ENCODE data around the gene SIGLEC9. TPM values are rescaled to one million over a fixed set of nuclear protein-coding genes. Genes with fewer than 3 reads are reported as not detected.
A peak's percentile ranks its signal among the peaks of the same experiment; 100 is the strongest.

The SIGLEC9 gene
- total RNA-seq, 4 donors from 2014 or later: 2.0 to 2.2 TPM; not detected in 2

DNA sequence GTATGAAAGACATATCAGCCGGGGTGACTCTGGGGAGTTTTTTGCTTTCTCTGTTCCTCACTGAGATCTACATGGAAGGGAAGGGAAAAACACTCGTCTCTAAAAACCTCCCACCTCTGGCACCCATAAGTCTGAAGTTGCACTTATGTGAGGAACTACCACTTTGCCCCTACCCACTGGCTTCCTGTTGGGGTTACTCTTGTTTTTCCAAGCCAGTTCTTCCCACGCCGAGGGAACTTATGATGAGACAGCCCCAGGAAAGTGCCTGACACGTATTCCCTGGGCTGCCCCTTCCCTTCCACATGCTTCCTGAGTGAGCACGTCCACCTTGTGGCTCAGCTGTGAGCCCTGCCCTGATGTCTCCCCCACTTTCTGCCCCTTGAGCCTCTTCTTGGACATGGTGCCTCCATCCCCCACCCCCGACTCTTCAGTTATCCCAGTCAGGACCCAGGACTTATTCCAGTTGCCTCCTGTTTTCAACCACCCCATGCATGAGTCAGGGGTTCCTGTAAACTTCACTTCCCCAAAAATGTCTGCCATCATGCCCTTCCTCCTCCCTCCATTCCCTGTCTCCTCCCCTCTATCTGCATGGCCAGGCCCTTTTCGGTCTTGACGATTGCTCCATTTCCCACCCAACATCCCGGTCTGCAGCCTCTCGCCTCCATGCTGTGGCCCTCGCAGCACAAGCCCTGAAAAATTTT lies 12.3 kb downstream of the SIGLEC9 start:
- WGBS, 2 donors (ENCODE audit: low coverage in 1 of 2): 63 to 71% methylated on average over 6 to 12 of the region's 12 CpGs
- Histone ChIP-seq H3K27ac (peak overlapping the region; percentile 41 to 63 (median 52)), H3K4me1 (no peaks in the 10 kb centered on the region), H3K36me3 (no peaks in the 10 kb centered on the region), H3K27me3 (peaks cover 10% of the 10 kb centered on the region), H3K4me3 (no peak overlapping the region), H3K9me3 (no peaks in the 10 kb centered on the region)
- DNase-seq: no peak
- TF ChIP-seq POLR2A (IDR thresholded peaks at IDR 0.05) (no peak), POLR2AphosphoS5 (IDR thresholded peaks at IDR 0.05) (no peak), EP300 (IDR thresholded peaks at IDR 0.05; ENCODE audit: low read depth) (no peak)
- TF ChIP-seq, protein P1, sequence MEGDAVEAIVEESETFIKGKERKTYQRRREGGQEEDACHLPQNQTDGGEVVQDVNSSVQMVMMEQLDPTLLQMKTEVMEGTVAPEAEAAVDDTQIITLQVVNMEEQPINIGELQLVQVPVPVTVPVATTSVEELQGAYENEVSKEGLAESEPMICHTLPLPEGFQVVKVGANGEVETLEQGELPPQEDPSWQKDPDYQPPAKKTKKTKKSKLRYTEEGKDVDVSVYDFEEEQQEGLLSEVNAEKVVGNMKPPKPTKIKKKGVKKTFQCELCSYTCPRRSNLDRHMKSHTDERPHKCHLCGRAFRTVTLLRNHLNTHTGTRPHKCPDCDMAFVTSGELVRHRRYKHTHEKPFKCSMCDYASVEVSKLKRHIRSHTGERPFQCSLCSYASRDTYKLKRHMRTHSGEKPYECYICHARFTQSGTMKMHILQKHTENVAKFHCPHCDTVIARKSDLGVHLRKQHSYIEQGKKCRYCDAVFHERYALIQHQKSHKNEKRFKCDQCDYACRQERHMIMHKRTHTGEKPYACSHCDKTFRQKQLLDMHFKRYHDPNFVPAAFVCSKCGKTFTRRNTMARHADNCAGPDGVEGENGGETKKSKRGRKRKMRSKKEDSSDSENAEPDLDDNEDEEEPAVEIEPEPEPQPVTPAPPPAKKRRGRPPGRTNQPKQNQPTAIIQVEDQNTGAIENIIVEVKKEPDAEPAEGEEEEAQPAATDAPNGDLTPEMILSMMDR (IDR thresholded peaks at IDR 0.05): no peak
- in situ Hi-C loops (cut with MboI; ENCODE audit: low pct_ligation_motif_present in 1 of 4, low pct_unique_long_range_greater_than_20kb in 1 of 4, low sequenced_read_pairs in 3 of 4) (no loop called here), intact Hi-C loops (cut with DNase I; ENCODE audit: low total_unique reads) (no loop called here)

DNA sequence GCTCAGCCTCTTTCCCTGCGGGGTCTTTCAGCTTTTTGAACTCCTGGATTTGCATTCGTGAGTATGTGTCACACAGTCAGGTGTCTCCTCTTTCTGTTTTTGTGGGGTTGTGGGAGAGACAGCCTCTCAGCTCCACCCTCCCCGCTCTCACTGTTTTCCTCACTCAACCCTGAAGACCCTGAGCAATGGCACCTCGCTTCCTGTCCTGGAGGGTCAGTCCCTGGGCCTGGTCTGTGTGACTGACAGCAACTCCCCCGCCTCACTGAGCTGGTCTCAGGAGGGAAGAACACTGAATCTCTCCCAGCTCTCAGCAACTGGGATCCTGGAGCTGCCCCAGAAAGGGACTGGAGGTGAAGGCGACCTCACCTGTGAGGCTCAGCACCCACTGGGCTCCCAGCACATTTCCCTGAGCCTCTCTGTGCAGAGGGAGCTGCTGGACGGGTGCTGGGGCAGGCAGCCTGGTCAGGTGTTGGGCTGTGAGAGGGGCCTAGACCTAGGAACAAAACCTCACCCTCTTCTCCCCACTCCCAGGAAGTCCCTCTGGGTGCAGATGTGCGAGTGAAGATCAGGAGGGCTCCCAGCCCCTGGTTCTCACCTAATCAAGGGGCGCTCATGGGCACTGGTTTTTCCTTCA lies 13.2 kb downstream of the SIGLEC9 start:
- Histone ChIP-seq H3K36me3 (no peaks in the 10 kb centered on the region), H3K4me3 (no peak overlapping the region), H3K27me3 (peaks cover 14% of the 10 kb centered on the region), H3K4me1 (no peaks in the 10 kb centered on the region), H3K9me3 (no peaks in the 10 kb centered on the region), H3K27ac (peak overlapping the region; percentile 41 to 63 (median 52))
- intact Hi-C loops (cut with DNase I; ENCODE audit: low total_unique reads): no loop called here
- in situ Hi-C loops (cut with MboI; ENCODE audit: low pct_ligation_motif_present in 1 of 4, low pct_unique_long_range_greater_than_20kb in 1 of 4, low sequenced_read_pairs in 3 of 4): no loop called here
- no peak for TF ChIP-seq POLR2AphosphoS5 (IDR thresholded peaks at IDR 0.05)
- no peak for TF ChIP-seq EP300 (IDR thresholded peaks at IDR 0.05; ENCODE audit: low read depth)
- TF ChIP-seq, protein P1 (IDR thresholded peaks at IDR 0.05): no peak
- TF ChIP-seq POLR2A (IDR thresholded peaks at IDR 0.05): no peak
- WGBS, 2 donors (ENCODE audit: low coverage in 1 of 2): 64 to 74% methylated on average over 4 to 8 of the region's 9 CpGs
- no peak for DNase-seq

GRCh38 chr19:51138549-51138979 lies 13.9 kb downstream of the SIGLEC9 start:
- no peaks in the 10 kb centered on the region for H3K9me3 ChIP-seq
- in situ Hi-C loops (cut with MboI; ENCODE audit: low pct_ligation_motif_present in 1 of 4, low pct_unique_long_range_greater_than_20kb in 1 of 4, low sequenced_read_pairs in 3 of 4) (no loop called here), intact Hi-C loops (cut with DNase I; ENCODE audit: low total_unique reads) (no loop called here)
- no peaks in the 10 kb centered on the region for H3K36me3 ChIP-seq
- no peaks in the 10 kb centered on the region for H3K4me1 ChIP-seq
- H3K27ac ChIP-seq: peak overlapping the region; percentile 25 to 63 (median 48)
- H3K27me3 ChIP-seq: peaks cover 14% of the 10 kb centered on the region
- DNase-seq: peak; percentile 24
- TF ChIP-seq EP300 (IDR thresholded peaks at IDR 0.05; ENCODE audit: low read depth) (no peak), POLR2AphosphoS5 (IDR thresholded peaks at IDR 0.05) (peak in 2 of 3 donors; percentile 12 to 24)
- H3K4me3 ChIP-seq: no peak overlapping the region
- 50% methylated on average over 6 of the region's 6 CpGs; no CpG with 5 or more reads in 1 of the 2 donors for WGBS, 2 donors (ENCODE audit: low coverage in 1 of 2)

DNA sequence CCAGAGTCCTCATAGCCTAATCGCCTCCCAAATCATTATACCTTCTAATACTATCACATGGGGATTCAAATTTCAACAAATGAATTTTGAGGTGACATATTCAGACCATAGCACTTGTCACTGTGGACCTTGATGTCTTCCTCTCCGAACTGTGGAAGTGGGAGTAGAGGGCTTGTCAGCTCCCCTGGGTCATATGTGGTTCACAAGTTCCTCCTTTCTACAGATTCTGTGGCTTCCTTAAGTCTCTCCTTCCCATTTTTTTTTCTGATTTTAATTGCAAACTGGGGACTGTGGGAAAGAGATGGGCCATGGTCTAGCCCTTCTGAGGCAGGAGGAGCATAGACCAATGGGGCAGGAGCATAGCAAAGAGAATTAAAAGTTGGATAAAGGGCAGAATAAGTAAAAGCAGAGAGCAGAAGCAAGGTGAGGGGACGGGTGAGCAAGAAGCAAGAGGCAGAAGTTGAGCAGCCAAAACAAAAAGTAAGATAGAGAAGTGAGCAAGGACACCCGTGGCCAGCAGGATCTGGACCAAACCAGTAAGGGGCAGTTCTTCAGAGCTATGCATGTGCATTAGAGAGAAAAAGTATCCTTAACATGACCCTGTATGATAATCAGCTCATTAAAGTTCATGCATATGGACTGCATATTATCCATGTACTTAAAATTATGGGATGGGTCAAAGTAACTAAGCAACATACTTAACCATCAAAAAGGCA lies 14.8 kb downstream of the SIGLEC9 start:
- in situ Hi-C loops (cut with MboI; ENCODE audit: low pct_ligation_motif_present in 1 of 4, low pct_unique_long_range_greater_than_20kb in 1 of 4, low sequenced_read_pairs in 3 of 4): no loop called here
- peaks cover 16% of the 10 kb centered on the region for H3K27me3 ChIP-seq
- peak overlapping the region; percentile 25 to 63 (median 46) for H3K27ac ChIP-seq
- intact Hi-C loops (cut with DNase I; ENCODE audit: low total_unique reads): no loop called here
- no peak overlapping the region for H3K4me3 ChIP-seq
- 55 to 63% methylated on average over 4 of the region's 4 CpGs for WGBS, 2 donors (ENCODE audit: low coverage in 1 of 2)
- no peaks in the 10 kb centered on the region for H3K4me1 ChIP-seq
- H3K9me3 ChIP-seq: no peaks in the 10 kb centered on the region
- DNase-seq: no peak
- H3K36me3 ChIP-seq: no peaks in the 10 kb centered on the region
- TF ChIP-seq POLR2AphosphoS5 (IDR thresholded peaks at IDR 0.05): no peak
- TF ChIP-seq POLR2A (IDR thresholded peaks at IDR 0.05): no peak

GRCh38 chr19:51140441-51140840 lies 15.7 kb downstream of the SIGLEC9 start:
- no peak for DNase-seq
- in situ Hi-C loops (cut with MboI; ENCODE audit: low pct_ligation_motif_present in 1 of 4, low pct_unique_long_range_greater_than_20kb in 1 of 4, low sequenced_read_pairs in 3 of 4): no loop called here

More at GRCh38 chr19:51140441-51140840, 15.7 kb downstream of the SIGLEC9 start:
- H3K4me1 ChIP-seq: no peaks in the 10 kb centered on the region
- no peaks in the 10 kb centered on the region for H3K36me3 ChIP-seq
- H3K27ac ChIP-seq: peak overlapping the region in 1 of 4 donors; percentile 29
- H3K27me3 ChIP-seq: peaks cover 18% of the 10 kb centered on the region
- H3K9me3 ChIP-seq: no peaks in the 10 kb centered on the region
- TF ChIP-seq, protein P1 (IDR thresholded peaks at IDR 0.05): no peak
- TF ChIP-seq POLR2A (IDR thresholded peaks at IDR 0.05): no peak
- TF ChIP-seq EP300 (IDR thresholded peaks at IDR 0.05; ENCODE audit: low read depth): no peak
- TF ChIP-seq POLR2AphosphoS5 (IDR thresholded peaks at IDR 0.05): no peak
- intact Hi-C loops (cut with DNase I; ENCODE audit: low total_unique reads): no loop called here
- 53 to 79% methylated on average over 3 to 6 of the region's 6 CpGs for WGBS, 2 donors (ENCODE audit: low coverage in 1 of 2)
- no peak overlapping the region for H3K4me3 ChIP-seq

All from transverse colon (tissue), 4 donors.